Measurements from ENCODE around the gene PPP1CC.

GRCh38 chr12:110742718-110743570 lies at the start of gene PPP1CC:
- TF ChIP-seq CTCF (IDR thresholded peaks at IDR 0.05) (no peak), POLR2A (IDR thresholded peaks at IDR 0.05) (peak; percentile 29)

Measured in testis (tissue), 2 donors.